Measurements from ENCODE around the gene LIMCH1. TPM values are rescaled to one million over a fixed set of nuclear protein-coding genes. Genes with fewer than 3 reads are reported as not detected.
"Not testable (repeated sequence)": the region's sequence is repeated elsewhere in the genome, so short reads cannot be mapped to it uniquely, and the experiment has no call there.

Gene LIMCH1, protein sequence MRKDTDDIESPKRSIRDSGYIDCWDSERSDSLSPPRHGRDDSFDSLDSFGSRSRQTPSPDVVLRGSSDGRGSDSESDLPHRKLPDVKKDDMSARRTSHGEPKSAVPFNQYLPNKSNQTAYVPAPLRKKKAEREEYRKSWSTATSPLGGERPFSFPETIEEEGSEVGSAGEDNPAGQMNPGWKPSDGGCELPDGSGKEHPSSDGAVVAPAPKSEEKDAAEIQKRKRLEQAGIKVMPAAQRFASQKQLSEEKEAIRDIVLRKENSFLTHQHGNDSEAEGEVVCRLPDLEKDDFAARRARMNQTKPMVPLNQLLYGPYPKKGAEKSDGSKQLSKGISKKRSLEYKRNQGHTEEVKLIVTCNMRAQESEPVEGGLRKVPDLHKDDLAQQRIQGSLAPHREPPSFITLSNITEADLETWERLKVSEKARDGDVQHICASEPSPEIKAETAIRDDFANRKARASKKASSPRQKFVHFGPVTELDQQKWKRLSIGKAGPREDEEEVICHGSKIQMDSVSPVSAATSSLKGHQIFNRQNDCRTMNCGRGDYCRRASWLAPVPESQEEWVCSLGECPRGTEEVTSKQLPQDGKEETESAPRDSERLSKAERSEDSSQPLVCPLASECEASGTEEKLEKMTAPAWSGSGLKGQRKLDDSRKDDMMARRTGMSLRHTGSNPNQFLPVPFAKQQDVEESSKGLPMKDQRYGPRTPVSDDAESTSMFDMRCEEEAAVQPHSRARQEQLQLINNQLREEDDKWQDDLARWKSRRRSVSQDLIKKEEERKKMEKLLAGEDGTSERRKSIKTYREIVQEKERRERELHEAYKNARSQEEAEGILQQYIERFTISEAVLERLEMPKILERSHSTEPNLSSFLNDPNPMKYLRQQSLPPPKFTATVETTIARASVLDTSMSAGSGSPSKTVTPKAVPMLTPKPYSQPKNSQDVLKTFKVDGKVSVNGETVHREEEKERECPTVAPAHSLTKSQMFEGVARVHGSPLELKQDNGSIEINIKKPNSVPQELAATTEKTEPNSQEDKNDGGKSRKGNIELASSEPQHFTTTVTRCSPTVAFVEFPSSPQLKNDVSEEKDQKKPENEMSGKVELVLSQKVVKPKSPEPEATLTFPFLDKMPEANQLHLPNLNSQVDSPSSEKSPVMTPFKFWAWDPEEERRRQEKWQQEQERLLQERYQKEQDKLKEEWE (N-terminal part only)
- total RNA-seq (10 to 100 TPM; 15.6 to 37.1 (median 23.9) TPM), polyA plus RNA-seq (1 to 10 TPM; 4.7 to 7.5 (median 7.5) TPM)
- long read RNA-seq, donor 1 = 0 reads
- long read RNA-seq, donor 2, full-length matches to known transcripts = 1 of 1 reads
- long read RNA-seq, donor 2, partial matches to known transcripts = 0 of 1 reads
- long read RNA-seq, donor 2, other reads (novel, unspliced or antisense) = 0 of 1 reads
- long read RNA-seq, donor 3 = 0 reads
- long read RNA-seq, donor 4 = 0 reads
- long read RNA-seq, donor 5 = 0 reads
- long read RNA-seq, donor 6 = 0 reads
- long read RNA-seq, donor 7 = 0 reads
- long read RNA-seq, donor 8 = 0 reads
- long read RNA-seq, donor 9 = 0 reads
- long read RNA-seq, donor 10 = 0 reads

DNA sequence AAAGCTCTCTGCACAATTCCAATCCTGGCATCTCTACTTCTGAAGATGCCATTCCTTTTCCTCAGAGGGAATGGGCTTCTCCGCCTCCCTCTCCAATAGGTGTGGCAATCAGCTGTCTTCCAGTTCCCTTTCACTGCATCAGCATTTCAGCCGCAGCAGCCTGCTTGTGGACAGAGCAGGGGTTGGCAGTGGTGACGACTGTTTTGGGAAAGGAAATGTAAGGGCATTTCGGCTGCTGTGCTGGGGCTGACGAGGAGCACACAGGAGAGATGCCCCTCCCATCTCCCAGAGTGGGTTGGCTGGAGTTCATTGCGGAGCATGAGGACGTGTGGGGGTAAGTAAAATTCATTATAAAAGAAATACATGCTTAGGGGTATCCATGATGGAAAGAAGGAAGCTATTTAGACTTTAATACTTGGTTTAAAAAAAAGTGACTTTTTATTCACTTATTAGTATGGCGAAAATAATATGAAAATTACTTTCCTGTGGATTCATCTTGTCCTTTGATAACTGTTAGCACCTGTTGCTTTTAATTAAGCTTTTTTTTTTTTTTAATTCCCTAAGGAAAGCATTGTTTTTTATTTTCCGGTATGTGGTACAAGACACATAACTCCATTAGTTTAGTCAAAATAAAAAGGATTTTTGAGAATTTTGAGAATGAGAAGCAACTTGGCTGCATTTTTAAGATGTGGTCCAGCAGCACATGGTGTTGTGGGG lies at the start of gene LIMCH1:
Gene LIMCH1 (plus strand): TSS at position 141 of the 717 bp plus-strand sequence. CDS start 67,839 bp downstream, outside the sequence.
- Histone ChIP-seq H3K36me3 (no peaks in the 10 kb centered on the region), H3K9me3 (no peaks in the 10 kb centered on the region), H3K4me3 (no peak within 1 kb of the TSS), H3K4me1 (peaks cover 0 to 25% (median 9%) of the 10 kb centered on the region in 4 donors), H3K27ac (peak within 1 kb of the TSS in 3 of 5 donors; percentile 26 to 63 (median 43)), H3K27me3 (no peaks in the 10 kb centered on the region)
- peak in 1 of 2 donors; percentile 51 for DNase-seq
- TF ChIP-seq, protein P1, sequence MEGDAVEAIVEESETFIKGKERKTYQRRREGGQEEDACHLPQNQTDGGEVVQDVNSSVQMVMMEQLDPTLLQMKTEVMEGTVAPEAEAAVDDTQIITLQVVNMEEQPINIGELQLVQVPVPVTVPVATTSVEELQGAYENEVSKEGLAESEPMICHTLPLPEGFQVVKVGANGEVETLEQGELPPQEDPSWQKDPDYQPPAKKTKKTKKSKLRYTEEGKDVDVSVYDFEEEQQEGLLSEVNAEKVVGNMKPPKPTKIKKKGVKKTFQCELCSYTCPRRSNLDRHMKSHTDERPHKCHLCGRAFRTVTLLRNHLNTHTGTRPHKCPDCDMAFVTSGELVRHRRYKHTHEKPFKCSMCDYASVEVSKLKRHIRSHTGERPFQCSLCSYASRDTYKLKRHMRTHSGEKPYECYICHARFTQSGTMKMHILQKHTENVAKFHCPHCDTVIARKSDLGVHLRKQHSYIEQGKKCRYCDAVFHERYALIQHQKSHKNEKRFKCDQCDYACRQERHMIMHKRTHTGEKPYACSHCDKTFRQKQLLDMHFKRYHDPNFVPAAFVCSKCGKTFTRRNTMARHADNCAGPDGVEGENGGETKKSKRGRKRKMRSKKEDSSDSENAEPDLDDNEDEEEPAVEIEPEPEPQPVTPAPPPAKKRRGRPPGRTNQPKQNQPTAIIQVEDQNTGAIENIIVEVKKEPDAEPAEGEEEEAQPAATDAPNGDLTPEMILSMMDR (IDR thresholded peaks at IDR 0.05) = no peak
- TF ChIP-seq POLR2A (IDR thresholded peaks at IDR 0.05) = no peak
- TF ChIP-seq POLR2AphosphoS5 (IDR thresholded peaks at IDR 0.05) = no peak
- TF ChIP-seq EP300 (IDR thresholded peaks at IDR 0.05) = no peak
- intact Hi-C loops (cut with DNase I; ENCODE audit: low total_unique reads) = no loop called here
- WGBS, 5 donors = 44 to 69% (median 57%) methylated on average over 9 of the region's 9 CpGs

DNA sequence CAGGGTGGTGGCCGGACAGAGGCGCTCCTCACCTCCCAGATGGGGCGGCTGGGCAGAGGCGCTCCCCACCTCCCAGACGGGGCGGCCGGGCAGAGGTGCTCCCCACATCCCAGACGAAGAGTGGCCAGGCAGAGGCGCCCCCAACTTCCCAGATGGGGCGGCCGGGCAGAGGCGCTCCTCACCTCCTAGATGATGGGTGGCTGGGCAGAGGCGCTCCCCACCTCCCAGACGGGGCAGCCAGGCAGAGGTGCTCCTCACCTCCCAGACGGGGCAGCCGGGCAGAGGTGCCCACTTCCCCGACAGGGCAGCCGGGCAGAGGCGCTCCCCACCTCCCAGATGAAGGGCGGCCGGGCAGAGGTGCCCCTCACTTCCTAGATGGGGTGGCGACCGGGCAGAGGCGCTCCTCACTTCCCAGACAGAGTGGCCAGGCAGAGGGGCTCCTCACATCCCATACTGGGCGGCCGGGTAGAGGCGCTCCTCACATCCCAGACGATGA lies 46.8 kb upstream of the LIMCH1 start:
- intact Hi-C loops (cut with DNase I; ENCODE audit: low total_unique reads); DNase-seq: not testable (repeated sequence)
- 91 to 98% (median 95%) methylated on average over 11 to 28 of the region's 28 CpGs for WGBS, 5 donors

DNA sequence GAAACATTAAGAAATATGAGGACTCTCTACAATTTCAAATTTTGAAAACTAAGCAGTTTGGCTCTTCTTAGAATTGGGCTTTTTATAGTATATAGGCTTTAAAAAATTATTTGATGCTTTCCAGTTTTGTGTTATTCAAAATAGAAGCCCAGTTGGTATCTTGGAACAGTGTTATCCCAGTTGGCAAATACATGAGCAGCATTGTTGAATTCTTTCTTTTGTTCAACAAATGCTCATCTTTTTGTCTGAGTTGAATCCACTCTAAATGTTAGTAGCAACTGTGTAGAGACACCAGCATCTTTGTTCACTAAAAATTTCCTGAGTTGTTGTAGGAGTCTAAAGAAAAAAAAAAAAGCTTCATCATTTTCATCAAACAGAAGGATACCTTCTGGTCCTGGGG lies 41.0 kb upstream of the LIMCH1 start:
- intact Hi-C loops (cut with DNase I; ENCODE audit: low total_unique reads) = no loop called here
- Histone ChIP-seq H3K9me3 (no peaks in the 10 kb centered on the region), H3K36me3 (no peaks in the 10 kb centered on the region), H3K4me1 (no peaks in the 10 kb centered on the region), H3K4me3 (no peak overlapping the region), H3K27ac (no peak overlapping the region), H3K27me3 (no peaks in the 10 kb centered on the region)
- no peak for TF ChIP-seq POLR2AphosphoS5 (IDR thresholded peaks at IDR 0.05)
- TF ChIP-seq, protein P1 (IDR thresholded peaks at IDR 0.05) = no peak
- no peak for TF ChIP-seq POLR2A (IDR thresholded peaks at IDR 0.05)
- no peak for TF ChIP-seq EP300 (IDR thresholded peaks at IDR 0.05)
- no peak for DNase-seq

More for the DNA sequence above, 46.8 kb upstream of the LIMCH1 start:
- H3K27ac ChIP-seq, H3K27me3 ChIP-seq, H3K4me3 ChIP-seq, H3K36me3 ChIP-seq, H3K4me1 ChIP-seq: not testable (repeated sequence)
- peaks cover 0 to 12% (median 7%) of the 10 kb centered on the region in 4 donors for H3K9me3 ChIP-seq

DNA sequence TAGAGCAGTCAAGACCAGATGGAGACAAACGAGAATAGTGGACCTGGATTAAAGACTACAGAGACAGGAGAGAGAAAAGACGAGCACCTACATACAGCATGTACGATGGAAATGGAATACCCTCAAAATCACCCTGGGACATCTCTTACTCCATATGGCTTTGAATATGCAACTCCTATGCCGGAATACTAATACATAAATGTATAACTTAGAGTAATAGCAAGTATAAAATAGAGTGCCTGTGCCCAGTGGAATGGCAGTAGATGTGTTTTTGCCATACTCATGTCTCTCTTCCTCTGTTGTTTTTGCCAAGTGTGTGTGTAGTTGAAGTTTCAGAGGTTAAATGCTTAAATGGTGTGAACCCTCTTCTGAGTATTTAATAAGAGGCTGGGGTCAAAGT lies 39.8 kb upstream of the LIMCH1 start:
- no peaks in the 10 kb centered on the region for H3K9me3 ChIP-seq
- no peak overlapping the region for H3K27ac ChIP-seq
- no peak for DNase-seq
- intact Hi-C loops (cut with DNase I; ENCODE audit: low total_unique reads) = no loop called here
- no peaks in the 10 kb centered on the region for H3K27me3 ChIP-seq
- TF ChIP-seq EP300 (IDR thresholded peaks at IDR 0.05) (no peak), POLR2AphosphoS5 (IDR thresholded peaks at IDR 0.05) (no peak), POLR2A (IDR thresholded peaks at IDR 0.05) (no peak)
- TF ChIP-seq, protein P1 (IDR thresholded peaks at IDR 0.05) = no peak
- H3K4me3 ChIP-seq = no peak overlapping the region
- 83 to 91% (median 88%) methylated on average over 4 of the region's 4 CpGs for WGBS, 5 donors
- H3K4me1 ChIP-seq = no peaks in the 10 kb centered on the region
- H3K36me3 ChIP-seq = no peaks in the 10 kb centered on the region
